Measurements from ENCODE around the gene KIAA0408. TPM values are rescaled to one million over a fixed set of nuclear protein-coding genes. Genes with fewer than 3 reads are reported as not detected.

Gene KIAA0408
- total and polyA plus RNA-seq, 7 donors, result 0.46 to 103 (median 27.3) TPM

DNA sequence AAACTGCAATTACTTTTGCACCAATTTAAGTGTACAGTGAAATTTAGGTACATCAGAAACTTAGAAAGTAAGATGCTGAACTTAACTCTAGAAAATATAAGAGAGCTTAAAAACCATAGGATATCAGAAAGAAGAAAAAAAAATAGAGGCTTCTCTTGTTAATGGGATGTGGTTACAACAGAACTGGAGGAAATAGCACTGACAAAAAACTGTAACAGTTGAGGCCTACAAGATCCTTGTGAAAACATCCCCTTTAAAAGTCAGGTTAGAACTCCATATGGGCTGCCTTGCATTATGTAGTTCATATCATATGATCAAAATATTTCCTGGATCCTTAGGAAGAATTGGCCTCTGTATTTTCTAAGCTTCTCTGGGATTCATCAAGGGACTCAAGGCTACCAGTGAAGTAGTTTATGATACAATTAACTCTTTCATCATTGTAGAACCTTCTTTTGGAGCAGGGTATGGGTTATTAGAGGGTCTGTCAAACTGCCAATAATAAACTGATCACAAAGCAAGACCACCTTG, 35.1 kb upstream of the KIAA0408 start:
- Histone ChIP-seq H3K4me3 (no peak overlapping the region), H3K9me3 (no peaks in the 10 kb centered on the region), H3K27ac (no peak overlapping the region), H3K36me3 (no peaks in the 10 kb centered on the region), H3K27me3 (no peaks in the 10 kb centered on the region), H3K4me1 (no peaks in the 10 kb centered on the region)
- TF ChIP-seq POLR2AphosphoS5 (IDR thresholded peaks at IDR 0.05) (no peak), EP300 (IDR thresholded peaks at IDR 0.05) (no peak), POLR2A (IDR thresholded peaks at IDR 0.05) (no peak)
- TF ChIP-seq, protein P1, sequence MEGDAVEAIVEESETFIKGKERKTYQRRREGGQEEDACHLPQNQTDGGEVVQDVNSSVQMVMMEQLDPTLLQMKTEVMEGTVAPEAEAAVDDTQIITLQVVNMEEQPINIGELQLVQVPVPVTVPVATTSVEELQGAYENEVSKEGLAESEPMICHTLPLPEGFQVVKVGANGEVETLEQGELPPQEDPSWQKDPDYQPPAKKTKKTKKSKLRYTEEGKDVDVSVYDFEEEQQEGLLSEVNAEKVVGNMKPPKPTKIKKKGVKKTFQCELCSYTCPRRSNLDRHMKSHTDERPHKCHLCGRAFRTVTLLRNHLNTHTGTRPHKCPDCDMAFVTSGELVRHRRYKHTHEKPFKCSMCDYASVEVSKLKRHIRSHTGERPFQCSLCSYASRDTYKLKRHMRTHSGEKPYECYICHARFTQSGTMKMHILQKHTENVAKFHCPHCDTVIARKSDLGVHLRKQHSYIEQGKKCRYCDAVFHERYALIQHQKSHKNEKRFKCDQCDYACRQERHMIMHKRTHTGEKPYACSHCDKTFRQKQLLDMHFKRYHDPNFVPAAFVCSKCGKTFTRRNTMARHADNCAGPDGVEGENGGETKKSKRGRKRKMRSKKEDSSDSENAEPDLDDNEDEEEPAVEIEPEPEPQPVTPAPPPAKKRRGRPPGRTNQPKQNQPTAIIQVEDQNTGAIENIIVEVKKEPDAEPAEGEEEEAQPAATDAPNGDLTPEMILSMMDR (IDR thresholded peaks at IDR 0.05), result no peak
- intact Hi-C loops (cut with DNase I), result no loop called here
- DNase-seq, result no peak

DNA sequence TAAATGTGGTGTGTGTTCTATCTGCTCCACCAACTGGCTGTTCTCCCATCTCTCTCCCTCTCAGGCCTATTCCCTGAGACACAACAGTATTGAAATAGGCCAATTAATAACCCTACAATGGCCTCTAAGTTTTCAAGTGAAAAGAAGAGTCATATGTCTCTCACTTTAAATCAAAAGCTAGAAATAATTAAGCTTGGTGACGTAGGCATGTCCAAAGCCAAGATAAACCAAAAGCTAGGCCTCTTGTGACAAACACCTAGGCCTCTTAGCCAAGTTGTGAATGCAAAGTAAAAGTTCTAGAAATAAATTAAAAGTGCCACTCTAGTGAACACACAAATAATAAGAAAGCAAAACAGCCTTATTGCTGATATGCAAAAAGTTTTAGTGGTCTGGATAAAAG, 30.1 kb upstream of the KIAA0408 start:
- Histone ChIP-seq H3K4me1 (peaks cover 0 to 7% (median 3%) of the 10 kb centered on the region in 4 donors), H3K27ac (no peak overlapping the region), H3K27me3 (no peaks in the 10 kb centered on the region), H3K36me3 (no peaks in the 10 kb centered on the region), H3K4me3 (no peak overlapping the region), H3K9me3 (no peaks in the 10 kb centered on the region)
- intact Hi-C loops (cut with DNase I), result no loop called here
- TF ChIP-seq, protein P1 (IDR thresholded peaks at IDR 0.05), result no peak
- TF ChIP-seq POLR2AphosphoS5 (IDR thresholded peaks at IDR 0.05) (no peak), EP300 (IDR thresholded peaks at IDR 0.05) (no peak), POLR2A (IDR thresholded peaks at IDR 0.05) (no peak)
- DNase-seq, result no peak
- 93 to 95% methylated on average over 1 of the region's 1 CpG for WGBS, 2 donors

DNA sequence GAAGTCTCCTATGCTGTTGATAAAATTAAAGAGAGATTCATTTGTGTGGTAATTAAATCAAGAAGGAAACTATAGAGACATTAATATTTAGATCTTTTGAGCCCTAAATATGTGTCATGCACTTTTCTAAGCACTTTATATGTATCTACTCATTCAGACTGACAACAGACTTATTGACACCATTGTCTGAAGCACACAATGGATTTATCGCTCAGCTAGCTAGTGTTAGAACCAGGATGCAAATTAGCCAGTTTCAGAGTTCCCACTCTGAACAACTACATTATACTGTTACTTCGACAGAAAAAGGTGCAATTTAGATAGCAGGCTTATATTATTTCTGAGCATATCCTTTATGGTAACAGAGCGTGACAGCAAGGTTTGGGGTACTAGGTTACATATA, 27.7 kb upstream of the KIAA0408 start:
- Histone ChIP-seq H3K27ac (no peak overlapping the region), H3K36me3 (no peaks in the 10 kb centered on the region), H3K9me3 (no peaks in the 10 kb centered on the region), H3K4me1 (peaks cover 0 to 13% (median 10%) of the 10 kb centered on the region in 4 donors), H3K27me3 (no peaks in the 10 kb centered on the region), H3K4me3 (no peak overlapping the region)
- TF ChIP-seq, protein P1 (IDR thresholded peaks at IDR 0.05), result no peak
- TF ChIP-seq EP300 (IDR thresholded peaks at IDR 0.05) (no peak), POLR2AphosphoS5 (IDR thresholded peaks at IDR 0.05) (no peak), POLR2A (IDR thresholded peaks at IDR 0.05) (no peak)
- no peak for DNase-seq
- WGBS, 2 donors, result 94 to 97% methylated on average over 3 of the region's 3 CpGs
- intact Hi-C loops (cut with DNase I), result no loop called here

DNA sequence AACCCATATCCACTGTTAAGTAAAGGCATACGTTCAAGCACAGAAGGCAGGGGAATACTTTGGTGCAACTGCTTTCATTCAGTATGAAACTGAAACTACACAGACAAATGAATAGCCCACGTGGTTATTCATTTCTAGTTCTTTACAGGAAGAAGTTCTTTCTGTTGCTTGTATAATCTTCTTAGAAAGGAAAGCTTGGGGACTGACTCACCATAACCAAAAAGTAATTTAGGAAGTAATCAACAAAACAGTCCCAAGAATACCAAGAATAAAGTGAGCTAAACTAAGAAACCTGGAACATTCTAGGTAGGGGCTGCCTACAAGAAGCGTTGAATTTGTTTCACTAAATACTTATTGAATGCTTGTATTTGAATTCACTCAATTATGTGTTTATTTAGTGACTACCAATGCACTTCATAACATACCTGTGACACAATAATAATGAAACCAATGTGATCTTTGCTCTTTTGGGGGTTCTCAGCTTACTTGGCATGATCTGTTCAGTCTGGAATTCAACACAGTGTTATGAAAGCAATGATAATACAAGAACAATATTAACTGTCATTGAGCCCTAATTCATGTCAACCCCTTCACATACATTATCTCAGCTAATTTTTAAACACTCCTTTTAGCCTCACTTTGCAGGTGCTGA, 25.1 kb upstream of the KIAA0408 start:
- Histone ChIP-seq H3K4me1 (peaks cover 0 to 17% (median 10%) of the 10 kb centered on the region in 4 donors), H3K36me3 (no peaks in the 10 kb centered on the region), H3K9me3 (no peaks in the 10 kb centered on the region), H3K4me3 (peak overlapping the region in 1 of 4 donors; percentile 19), H3K27me3 (no peaks in the 10 kb centered on the region), H3K27ac (peak overlapping the region in 3 of 4 donors; percentile 8 to 30 (median 16))
- intact Hi-C loops (cut with DNase I), result no loop called here
- DNase-seq, result no peak
- WGBS, 2 donors, result 21 to 26% methylated on average over 3 of the region's 3 CpGs
- TF ChIP-seq, protein P1 (IDR thresholded peaks at IDR 0.05), result no peak
- no peak for TF ChIP-seq POLR2A (IDR thresholded peaks at IDR 0.05)
- no peak for TF ChIP-seq EP300 (IDR thresholded peaks at IDR 0.05)
- TF ChIP-seq POLR2AphosphoS5 (IDR thresholded peaks at IDR 0.05), result no peak

Data from sigmoid colon (tissue), 7 donors.